Karpas-422 (cell line): Measurements from ENCODE around the gene MSI1. TPM values are rescaled to one million over a fixed set of nuclear protein-coding genes. Genes with fewer than 3 reads are reported as not detected.

Experiments
- DNase-seq: peaks from one replicate; pipeline ENCODE4 v3.0.0-alpha.2; 2015
- H2AFZ ChIP-seq: fragments of 200-600 bp; sonication (generic); 2 replicates; pipeline ENCODE4 v1.6.1; 2014; ENCODE audit warnings: antibody characterized with exemption, low read length, mixed read lengths
- H3K27ac ChIP-seq: fragments of 200-600 bp; sonication (generic); 2 replicates; pipeline ENCODE4 v1.5.1; 2014; ENCODE audit warnings: mild to moderate bottlenecking, low read length, moderate library complexity
- H3K27me3 ChIP-seq: fragments of 200-600 bp; sonication (generic); 2 replicates; pipeline ENCODE4 v1.6.1; 2014; ENCODE audit warnings: low read length, mixed read lengths
- H3K36me3 ChIP-seq: fragments of 200-600 bp; sonication (generic); 2 replicates; pipeline ENCODE4 v1.6.1; 2014; ENCODE audit warnings: low read length, mixed read lengths; ENCODE audit not compliant: insufficient read depth
- H3K4me1 ChIP-seq: fragments of 200-600 bp; sonication (generic); 2 replicates; pipeline ENCODE4 v1.6.1; 2014; ENCODE audit warnings: mild to moderate bottlenecking, low read length, mixed read lengths
- H3K4me2 ChIP-seq: fragments of 200-600 bp; sonication (generic); 2 replicates; pipeline ENCODE4 v1.6.1; 2014; ENCODE audit warnings: low read length, low read depth, mild to moderate bottlenecking; ENCODE audit not compliant: poor library complexity, severe bottlenecking
- H3K4me3 ChIP-seq: fragments of 200-600 bp; sonication (generic); 2 replicates; pipeline ENCODE4 v1.5.1; 2014; ENCODE audit warnings: mild to moderate bottlenecking, antibody characterized with exemption, low read length, mixed read lengths
- H3K79me2 ChIP-seq: fragments of 200-600 bp; sonication (generic); 2 replicates; pipeline ENCODE4 v1.6.1; 2014; ENCODE audit warnings: mild to moderate bottlenecking, low read length, mixed read lengths
- H3K9ac ChIP-seq: fragments of 200-600 bp; sonication (generic); 2 replicates; pipeline ENCODE4 v1.6.0; 2014; ENCODE audit warnings: low read length
- H3K9me2 ChIP-seq: fragments of 200-600 bp; sonication (generic), shearing (Covaris generic); replicated peaks from 2 replicates; pipeline ENCODE4 v1.6.0; 2014; ENCODE audit warnings: mild to moderate bottlenecking, low read length, moderate library complexity; ENCODE audit not compliant: insufficient read depth
- H3K9me3 ChIP-seq: fragments of 300-700, 200-600 bp; sonication (generic); 2 replicates; pipeline ENCODE4 v1.6.1; 2014; ENCODE audit warnings: low read length, mixed read lengths
- H4K20me1 ChIP-seq: fragments of 200-600 bp; sonication (generic); 2 replicates; pipeline ENCODE4 v1.6.1; 2014; ENCODE audit warnings: mild to moderate bottlenecking, antibody characterized with exemption, low read length, low read depth; ENCODE audit not compliant: insufficient read depth
- total RNA-seq: library from RNA; depleted of rRNA; stranded (reverse); fragments of >200 nt; shearing (Covaris generic); gene quantifications from 2 replicates; pipeline ENCODE4 v1.2.3, GENCODE V29; 2014; ENCODE audit warnings: low replicate concordance

Gene MSI1
- total RNA-seq, 1 experiment from 2014 or later: not detected

DNA sequence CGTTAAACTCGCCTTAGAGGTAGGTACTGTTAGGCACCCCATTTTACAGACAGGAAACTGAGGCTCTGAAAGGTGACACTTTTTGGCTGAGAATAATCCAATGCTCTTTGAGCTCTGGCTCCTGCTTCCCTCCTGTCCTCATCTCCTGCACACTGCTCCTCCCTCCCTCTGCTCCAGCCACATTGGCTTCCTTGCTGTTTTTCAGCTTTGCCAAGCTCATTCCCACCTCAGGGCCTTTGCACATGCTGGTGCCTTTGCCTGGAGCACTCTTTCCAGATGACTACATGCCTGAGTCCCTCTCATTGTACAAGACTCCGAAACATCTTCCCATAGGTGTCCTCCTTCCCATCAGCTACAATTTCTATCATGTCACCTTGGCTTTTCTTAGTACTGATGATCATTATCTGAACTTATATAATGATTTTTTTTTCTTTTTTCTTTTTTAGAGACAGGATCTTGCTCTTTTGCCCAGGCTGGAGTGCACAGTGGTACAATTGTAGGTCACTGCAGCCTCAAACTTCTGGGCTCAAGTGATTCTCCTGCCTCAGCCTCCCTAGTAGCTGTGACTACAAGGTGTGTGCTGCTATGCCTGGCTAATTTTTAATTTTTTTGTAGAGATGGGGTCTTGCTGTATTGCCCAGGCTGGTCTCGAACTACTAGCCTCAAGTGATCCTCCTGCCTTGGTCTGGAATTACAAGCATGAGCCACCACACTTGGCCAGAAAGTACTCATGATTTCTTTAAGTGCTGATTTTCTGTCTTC, 15.2 kb downstream of the MSI1 start:
- no peaks in the 10 kb centered on the region for H3K4me1 ChIP-seq
- H3K4me3 ChIP-seq: no peak overlapping the region
- no peak overlapping the region for H3K4me2 ChIP-seq
- no peak overlapping the region for H3K9ac ChIP-seq
- H3K9me3 ChIP-seq: no peaks in the 10 kb centered on the region
- no peak overlapping the region for H3K27ac ChIP-seq
- no peaks in the 10 kb centered on the region for H4K20me1 ChIP-seq
- H3K36me3 ChIP-seq: no peaks in the 10 kb centered on the region
- no peak for DNase-seq
- no peak overlapping the region for H2AFZ ChIP-seq
- H3K9me2 ChIP-seq: no peaks in the 10 kb centered on the region
- no peaks in the 10 kb centered on the region for H3K79me2 ChIP-seq
- H3K27me3 ChIP-seq: no peaks in the 10 kb centered on the region

GRCh38 chr12:120353136-120353535, 15.8 kb downstream of the MSI1 start:
- no peaks in the 10 kb centered on the region for H3K79me2 ChIP-seq

GRCh38 chr12:120352117-120352516, 16.8 kb downstream of the MSI1 start:
- H3K27me3 ChIP-seq: no peaks in the 10 kb centered on the region
- no peak overlapping the region for H3K27ac ChIP-seq
- H3K9me3 ChIP-seq: no peaks in the 10 kb centered on the region
- H3K4me1 ChIP-seq: no peaks in the 10 kb centered on the region
- H3K4me2 ChIP-seq: no peak overlapping the region
- no peaks in the 10 kb centered on the region for H3K9me2 ChIP-seq
- no peak overlapping the region for H3K9ac ChIP-seq
- H2AFZ ChIP-seq: no peak overlapping the region
- H4K20me1 ChIP-seq: no peaks in the 10 kb centered on the region
- no peak overlapping the region for H3K4me3 ChIP-seq
- H3K79me2 ChIP-seq: no peaks in the 10 kb centered on the region
- no peaks in the 10 kb centered on the region for H3K36me3 ChIP-seq
- DNase-seq: no peak

More at GRCh38 chr12:120353136-120353535, 15.8 kb downstream of the MSI1 start:
- Histone ChIP-seq H3K27me3 (no peaks in the 10 kb centered on the region), H4K20me1 (no peaks in the 10 kb centered on the region), H3K9ac (no peak overlapping the region), H3K27ac (no peak overlapping the region), H3K9me2 (no peaks in the 10 kb centered on the region), H3K4me3 (no peak overlapping the region), H3K9me3 (no peaks in the 10 kb centered on the region), H3K4me2 (no peak overlapping the region), H3K4me1 (no peaks in the 10 kb centered on the region), H2AFZ (no peak overlapping the region), H3K36me3 (no peaks in the 10 kb centered on the region)
- no peak for DNase-seq

- Histone ChIP-seq H3K4me1 (no peaks in the 10 kb centered on the region), H3K4me2 (no peak overlapping the region), H2AFZ (no peak overlapping the region), H3K27me3 (no peaks in the 10 kb centered on the region), H3K27ac (no peak overlapping the region), H3K36me3 (no peaks in the 10 kb centered on the region), H3K4me3 (no peak overlapping the region), H4K20me1 (no peaks in the 10 kb centered on the region), H3K9me2 (no peaks in the 10 kb centered on the region), H3K9me3 (no peaks in the 10 kb centered on the region), H3K9ac (no peak overlapping the region), H3K79me2 (no peaks in the 10 kb centered on the region)
- no peak for DNase-seq
Observed at GRCh38 chr12:120350576-120351350, 18.2 kb downstream of the MSI1 start.

DNA sequence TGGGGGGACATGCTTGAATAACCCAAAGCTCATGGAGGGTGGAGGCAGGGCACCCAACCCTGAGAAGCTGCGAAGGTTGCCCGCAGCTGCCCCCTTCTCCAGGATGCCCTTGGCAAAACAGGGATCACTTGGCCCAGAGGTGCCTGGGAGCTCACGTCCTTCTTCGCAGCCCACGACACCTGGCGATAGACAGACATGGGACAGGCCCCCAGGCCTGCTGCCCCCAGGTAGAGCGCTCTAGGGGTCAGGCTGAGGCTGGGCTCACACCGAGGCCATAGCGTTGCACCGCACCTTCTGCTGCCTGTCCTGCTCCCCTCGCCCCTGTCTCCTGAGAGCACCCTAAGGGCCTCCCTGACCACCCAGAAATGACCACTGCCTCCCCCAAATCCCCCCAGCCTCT, 21.2 kb downstream of the MSI1 start:
- Histone ChIP-seq H4K20me1 (no peaks in the 10 kb centered on the region), H3K4me2 (no peak overlapping the region), H3K4me1 (no peaks in the 10 kb centered on the region), H3K27me3 (no peaks in the 10 kb centered on the region), H3K79me2 (no peaks in the 10 kb centered on the region), H3K9me2 (no peaks in the 10 kb centered on the region), H3K9ac (no peak overlapping the region), H2AFZ (no peak overlapping the region), H3K36me3 (no peaks in the 10 kb centered on the region), H3K9me3 (no peaks in the 10 kb centered on the region), H3K27ac (no peak overlapping the region), H3K4me3 (no peak overlapping the region)
- DNase-seq: no peak

GRCh38 chr12:120346681-120347080, 22.3 kb downstream of the MSI1 start:
- H3K9ac ChIP-seq: no peak overlapping the region
- no peak overlapping the region for H3K4me2 ChIP-seq
- H3K27me3 ChIP-seq: no peaks in the 10 kb centered on the region
- no peak overlapping the region for H2AFZ ChIP-seq
- H3K27ac ChIP-seq: no peak overlapping the region
- no peaks in the 10 kb centered on the region for H4K20me1 ChIP-seq
- H3K4me3 ChIP-seq: no peak overlapping the region
- no peaks in the 10 kb centered on the region for H3K9me2 ChIP-seq
- no peaks in the 10 kb centered on the region for H3K4me1 ChIP-seq
- no peaks in the 10 kb centered on the region for H3K79me2 ChIP-seq
- H3K36me3 ChIP-seq: no peaks in the 10 kb centered on the region
- H3K9me3 ChIP-seq: no peaks in the 10 kb centered on the region
- no peak for DNase-seq

DNA sequence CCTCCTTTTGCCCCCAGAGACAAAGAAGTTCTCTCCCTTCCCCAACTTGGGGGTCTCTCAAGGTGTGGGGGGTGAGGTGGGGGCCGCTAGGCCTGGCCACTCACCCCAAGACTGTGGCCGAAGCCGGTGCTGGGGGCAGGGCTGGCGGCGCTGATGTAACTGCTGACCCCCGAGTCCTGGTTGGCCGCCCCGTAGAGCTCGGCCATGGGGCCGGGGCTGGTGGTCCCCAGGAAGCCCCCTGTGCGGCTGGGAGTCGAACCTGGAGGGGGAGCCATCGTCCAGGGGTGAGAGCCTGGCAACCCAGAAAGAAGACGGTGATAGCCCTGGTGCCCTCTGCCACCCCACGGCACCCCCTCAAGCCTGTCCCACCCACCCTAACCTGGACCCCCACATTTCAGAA, 22.9 kb downstream of the MSI1 start:
- H3K36me3 ChIP-seq: no peaks in the 10 kb centered on the region
- no peaks in the 10 kb centered on the region for H3K79me2 ChIP-seq
- no peak overlapping the region for H3K4me2 ChIP-seq
- no peaks in the 10 kb centered on the region for H3K4me1 ChIP-seq
- no peaks in the 10 kb centered on the region for H3K27me3 ChIP-seq
- no peak overlapping the region for H2AFZ ChIP-seq
- no peak overlapping the region for H3K27ac ChIP-seq
- no peaks in the 10 kb centered on the region for H3K9me3 ChIP-seq
- H3K9ac ChIP-seq: no peak overlapping the region
- H4K20me1 ChIP-seq: no peaks in the 10 kb centered on the region
- no peaks in the 10 kb centered on the region for H3K9me2 ChIP-seq
- no peak for DNase-seq
- H3K4me3 ChIP-seq: no peak overlapping the region

DNA sequence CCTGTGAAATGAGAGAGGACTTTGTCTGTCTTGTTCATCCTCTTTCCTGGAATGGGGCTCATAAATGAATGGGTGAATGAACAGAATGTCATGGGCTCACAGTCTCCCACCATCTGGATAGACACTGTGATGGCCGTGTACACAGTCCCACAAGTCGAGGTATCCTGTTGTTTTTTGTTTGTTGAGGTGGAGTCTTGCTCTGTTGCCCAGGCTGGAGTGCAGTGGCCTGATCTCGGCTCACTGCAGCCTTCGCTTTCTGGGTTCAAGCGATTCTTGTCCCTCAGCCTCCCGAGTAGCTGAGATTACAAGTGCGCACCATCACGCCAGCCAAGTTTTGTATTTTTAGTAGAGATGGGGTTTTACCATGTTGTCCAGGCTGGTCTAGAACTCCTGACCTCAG, 25.3 kb downstream of the MSI1 start:
- Histone ChIP-seq H3K4me1 (no peaks in the 10 kb centered on the region), H3K9me3 (no peaks in the 10 kb centered on the region), H3K4me2 (no peak overlapping the region), H3K9ac (no peak overlapping the region), H2AFZ (no peak overlapping the region), H3K27me3 (no peaks in the 10 kb centered on the region), H4K20me1 (no peaks in the 10 kb centered on the region), H3K79me2 (no peaks in the 10 kb centered on the region), H3K9me2 (no peaks in the 10 kb centered on the region), H3K36me3 (no peaks in the 10 kb centered on the region), H3K27ac (no peak overlapping the region), H3K4me3 (no peak overlapping the region)
- no peak for DNase-seq
